ENCODE results near the gene GRIK4.

DNA sequence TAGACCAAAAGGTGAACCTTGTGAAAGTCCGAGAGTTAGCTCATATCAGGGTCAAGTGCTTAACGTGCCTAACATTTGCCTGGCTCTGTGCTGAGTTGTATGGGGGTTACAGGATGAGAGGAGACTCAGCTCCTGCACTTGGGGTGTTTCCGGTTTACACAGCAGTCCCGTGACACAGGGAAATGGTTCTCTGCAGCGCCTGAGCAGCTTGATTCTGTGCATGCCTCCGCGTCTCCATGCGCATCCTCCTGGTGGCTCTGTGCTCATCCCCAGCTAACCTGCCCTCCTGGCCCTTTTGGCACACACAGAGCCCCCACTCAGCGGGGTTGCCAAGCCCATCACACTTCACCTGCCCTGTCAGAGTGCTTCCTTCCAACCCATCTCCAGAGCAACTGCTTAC, 274.0 kb downstream of the GRIK4 start:
- TF ChIP-seq, protein P1, sequence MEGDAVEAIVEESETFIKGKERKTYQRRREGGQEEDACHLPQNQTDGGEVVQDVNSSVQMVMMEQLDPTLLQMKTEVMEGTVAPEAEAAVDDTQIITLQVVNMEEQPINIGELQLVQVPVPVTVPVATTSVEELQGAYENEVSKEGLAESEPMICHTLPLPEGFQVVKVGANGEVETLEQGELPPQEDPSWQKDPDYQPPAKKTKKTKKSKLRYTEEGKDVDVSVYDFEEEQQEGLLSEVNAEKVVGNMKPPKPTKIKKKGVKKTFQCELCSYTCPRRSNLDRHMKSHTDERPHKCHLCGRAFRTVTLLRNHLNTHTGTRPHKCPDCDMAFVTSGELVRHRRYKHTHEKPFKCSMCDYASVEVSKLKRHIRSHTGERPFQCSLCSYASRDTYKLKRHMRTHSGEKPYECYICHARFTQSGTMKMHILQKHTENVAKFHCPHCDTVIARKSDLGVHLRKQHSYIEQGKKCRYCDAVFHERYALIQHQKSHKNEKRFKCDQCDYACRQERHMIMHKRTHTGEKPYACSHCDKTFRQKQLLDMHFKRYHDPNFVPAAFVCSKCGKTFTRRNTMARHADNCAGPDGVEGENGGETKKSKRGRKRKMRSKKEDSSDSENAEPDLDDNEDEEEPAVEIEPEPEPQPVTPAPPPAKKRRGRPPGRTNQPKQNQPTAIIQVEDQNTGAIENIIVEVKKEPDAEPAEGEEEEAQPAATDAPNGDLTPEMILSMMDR (conservative IDR thresholded peaks at IDR 0.05 in 1 of 2, IDR thresholded peaks at IDR 0.05 in 1 of 2; ENCODE audit: extremely low read depth in 1 of 2, insufficient read depth in 1 of 2, low read depth in 1 of 2, low read length in 2 of 2): no peak
- TF ChIP-seq EZH2 (IDR thresholded peaks at IDR 0.05; ENCODE audit: borderline replicate concordance, low read length): no peak

All from mammary epithelial cell (primary cell).